GM12878 (cell line): ENCODE results near the gene NXPH1. TPM values are rescaled to one million over a fixed set of nuclear protein-coding genes. Genes with fewer than 3 reads are reported as not detected.

Experiments
- ATAC-seq: fragments of 200-7000 bp; cut with Tn5 transposase; 3 replicates; pipeline ENCODE4 v1.9.1; 2020; ENCODE audit warnings: mild to moderate bottlenecking, moderate library complexity
- BruUV-seq: library from RNA; stranded (reverse); fragments of 400-500 nt; replicated peaks from 2 replicates; lab custom pipeline; 2021; lab: Mats Ljungman, UMichigan
- CTCF ChIA-PET: fragments of 300-600 bp; sonication (Branson Sonifier 250); formaldehyde crosslinking; extraction: SDS; loops from one replicate; lab custom pipeline; 2021; ENCODE audit warnings: inconsistent platforms; lab: Yijun Ruan, JAX
- POLR2A ChIA-PET: fragments of 350-600 bp; formaldehyde crosslinking; extraction: SDS; loops from one replicate; lab custom pipeline; 2021; ENCODE audit warnings: inconsistent platforms; lab: Charles Lee
- RAD21 ChIA-PET: fragments of 300-600 bp; sonication (Branson Sonifier 250); formaldehyde crosslinking; loops from one replicate; lab custom pipeline; 2023; ENCODE audit warnings: antibody characterized with exemption; ENCODE audit not compliant: unreplicated experiment; lab: Charles Lee
- SMC1A ChIA-PET: fragments of 300-600 bp; sonication (Branson Sonifier 250); formaldehyde crosslinking; loops from one replicate; lab custom pipeline; 2023; ENCODE audit not compliant: unreplicated experiment, uncharacterized antibody; lab: Charles Lee
- DNase-seq: peaks from one replicate; pipeline ENCODE4 v3.0.0-alpha.2; 2011; ENCODE audit warnings: low read depth, low spot score
- FAIRE-seq: peaks from 3 replicates; lab custom pipeline; 2011; peaks lifted over from hg19 to GRCh38; lab: Jason Lieb, UNC
- H2AFZ ChIP-seq: 2 replicates; pipeline ENCODE4 v1.6.0; 2011; ENCODE audit warnings: low read depth, low read length, control low read depth; ENCODE audit not compliant: control insufficient read depth
- H3K27ac ChIP-seq: 2 replicates; pipeline ENCODE4 v1.5.1; 2011; ENCODE audit warnings: control low read depth; ENCODE audit not compliant: control insufficient read depth, insufficient read depth
- H3K27me3 ChIP-seq, 2 experiments: replicated peaks in 1 of 2; 2 replicates each; pipeline versions ENCODE4 v1.6.0 to v1.6.1; 2011; ENCODE audit warnings: low read length in 1 of 2; ENCODE audit not compliant: control insufficient read depth in 2 of 2, insufficient read depth in 2 of 2
- H3K36me3 ChIP-seq, 2 experiments: 2 replicates each; pipeline ENCODE4 v1.5.1; 2011; ENCODE audit warnings: low read length in 1 of 2; ENCODE audit not compliant: control insufficient read depth in 2 of 2, insufficient read depth in 2 of 2
- H3K4me1 ChIP-seq: 2 replicates; pipeline ENCODE4 v1.6.1; 2011; ENCODE audit warnings: mild to moderate bottlenecking, low read length, moderate library complexity, mixed read lengths; ENCODE audit not compliant: control insufficient read depth, insufficient read depth
- H3K4me2 ChIP-seq: 2 replicates; pipeline ENCODE4 v1.6.0; 2011; ENCODE audit warnings: control low read depth; ENCODE audit not compliant: control insufficient read depth, insufficient read depth
- H3K4me3 ChIP-seq: fragments of 200-600 bp; sonication (generic); 2 replicates; pipeline ENCODE4 v1.5.1; 2016
- H3K79me2 ChIP-seq: 2 replicates; pipeline ENCODE4 v1.6.0; 2011; ENCODE audit warnings: low read length; ENCODE audit not compliant: control insufficient read depth, insufficient read depth
- H3K9ac ChIP-seq: 2 replicates; pipeline ENCODE4 v1.8.0; 2011; ENCODE audit warnings: low read length, control low read depth, mixed read lengths; ENCODE audit not compliant: control insufficient read depth, insufficient read depth
- H3K9me3 ChIP-seq: replicated peaks from 3 replicates; pipeline ENCODE4 v1.5.1; 2011; ENCODE audit warnings: mild to moderate bottlenecking, low read length; ENCODE audit not compliant: control insufficient read depth, insufficient read depth
- H4K20me1 ChIP-seq: 2 replicates; pipeline ENCODE4 v1.6.0; 2011; ENCODE audit not compliant: control insufficient read depth, insufficient read depth
- LARP7 ChIP-seq: fragments of 450-650 bp; IDR thresholded peaks from 2 replicates; pipeline ENCODE4 v1.6.1; 2017; ENCODE audit warnings: mild to moderate bottlenecking
- ZNF217 ChIP-seq: fragments of 450-650 bp; IDR thresholded peaks from 2 replicates; pipeline ENCODE4 v1.6.1; 2017; ENCODE audit warnings: antibody characterized with exemption, mild to moderate bottlenecking
- ZNF384 ChIP-seq: IDR thresholded peaks from 2 replicates; pipeline ENCODE4 v1.6.1; 2012; ENCODE audit warnings: low read depth, mild to moderate bottlenecking, low read length, improper control_type of control experiment, borderline replicate concordance
- WGBS: methylation state at CpG from one replicate; pipeline ENCODE4 v1.1.6; 2016; ENCODE audit warnings: low lambda C conversion rate; ENCODE audit not compliant: insufficient replicate concordance, insufficient coverage; ENCODE audit errors: missing lambda C conversion rate; 5-methylcytosine and 5-hydroxymethylcytosine counted together
- in situ Hi-C: fragments of 300-500 bp; cut with MboI; formaldehyde crosslinking; loops from 9 replicates; pipeline ENCODE4 v1.14.3; 2018; ENCODE audit warnings: mixed read lengths
- intact Hi-C: fragments of 100-400 bp; cut with micrococcal nuclease; formaldehyde crosslinking; loops from one replicate; pipeline ENCODE4 v1.14.2; 2022; ENCODE audit not compliant: unreplicated experiment
- polyA plus RNA-seq, 11 experiments: library from polyadenylated mRNA; depleted of rRNA in 4 of 11; unstranded in 6 of 11; stranded (reverse) in 5 of 11; fragments of >200 nt; fragmentation: Nextera tagmentation in 4 of 11; fragmentation: Illumina TruSeq in 1 of 11; extraction: Ambion mirVana in 4 of 11; extraction: Trizol in 1 of 11; gene quantifications; 1 replicate in 1 of 11; 2 replicates in 10 of 11; pipeline versions ENCODE4 v1.2.1 to v1.2.3, GENCODE V29; 2011 to 2016; ENCODE audit warnings: inconsistent platforms in 2 of 11, missing spikeins in 2 of 11, low read depth in 1 of 11
- total RNA-seq, 4 experiments: library from RNA; depleted of rRNA in 3 of 4; stranded (reverse); fragments of >200 nt in 3 of 4; fragmentation: Illumina TruSeq in 1 of 4; extraction: Trizol in 1 of 4; gene quantifications; 2 replicates each; pipeline versions ENCODE4 v1.2.1 to v1.2.3, GENCODE V29; 2013 to 2021
- TF ChIP-seq, protein P1 (sequence below): fragments of 450-650 bp; IDR thresholded peaks from 2 replicates; pipeline ENCODE4 v1.6.1; 2017; ENCODE audit warnings: mild to moderate bottlenecking, low read depth, inconsistent platforms; ENCODE audit not compliant: poor library complexity, severe bottlenecking

Gene NXPH1
- total and polyA plus RNA-seq, 10 of the 15 experiments (the other 5 are each of a cell fraction or from before 2014, with no cell fraction given), result 0.06 to 0.34 TPM; not detected in 8

DNA sequence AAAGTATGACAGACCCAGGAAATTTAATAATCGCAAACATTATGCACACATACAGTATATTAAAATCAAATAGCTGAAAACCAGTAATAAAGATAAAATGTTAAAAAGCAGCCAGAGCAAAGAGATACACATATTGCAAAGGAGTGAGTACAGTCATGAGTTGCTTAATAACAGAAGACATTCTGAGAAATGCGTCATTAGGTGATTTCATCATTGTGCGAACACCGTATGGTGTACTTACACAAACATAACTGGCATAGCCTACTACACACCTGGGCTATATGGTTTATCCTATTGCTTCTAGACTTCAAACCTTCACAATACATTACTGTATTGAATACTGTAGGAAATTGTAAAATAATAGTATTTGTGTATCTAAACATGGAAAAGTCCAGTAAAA lies 367.6 kb downstream of the NXPH1 start:
- Histone ChIP-seq H3K27me3 (no peaks in the 10 kb centered on the region), H2AFZ (no peak overlapping the region), H3K36me3 (no peaks in the 10 kb centered on the region), H3K4me3 (no peak overlapping the region), H3K9ac (no peak overlapping the region), H3K27ac (no peak overlapping the region), H3K79me2 (no peaks in the 10 kb centered on the region), H3K9me3 (no peaks in the 10 kb centered on the region), H3K4me2 (no peak overlapping the region), H4K20me1 (no peaks in the 10 kb centered on the region), H3K4me1 (no peaks in the 10 kb centered on the region)
- BruUV-seq, result no TSS peak
- RAD21 ChIA-PET, result no interaction called here
- 72% methylated on average over 4 of the region's 4 CpGs for WGBS
- CTCF ChIA-PET, result no interaction called here
- FAIRE-seq (no peak), DNase-seq (no peak), ATAC-seq (no peak)
- TF ChIP-seq ZNF384 (no peak), LARP7 (no peak), ZNF217 (no peak)
- TF ChIP-seq, protein P1, sequence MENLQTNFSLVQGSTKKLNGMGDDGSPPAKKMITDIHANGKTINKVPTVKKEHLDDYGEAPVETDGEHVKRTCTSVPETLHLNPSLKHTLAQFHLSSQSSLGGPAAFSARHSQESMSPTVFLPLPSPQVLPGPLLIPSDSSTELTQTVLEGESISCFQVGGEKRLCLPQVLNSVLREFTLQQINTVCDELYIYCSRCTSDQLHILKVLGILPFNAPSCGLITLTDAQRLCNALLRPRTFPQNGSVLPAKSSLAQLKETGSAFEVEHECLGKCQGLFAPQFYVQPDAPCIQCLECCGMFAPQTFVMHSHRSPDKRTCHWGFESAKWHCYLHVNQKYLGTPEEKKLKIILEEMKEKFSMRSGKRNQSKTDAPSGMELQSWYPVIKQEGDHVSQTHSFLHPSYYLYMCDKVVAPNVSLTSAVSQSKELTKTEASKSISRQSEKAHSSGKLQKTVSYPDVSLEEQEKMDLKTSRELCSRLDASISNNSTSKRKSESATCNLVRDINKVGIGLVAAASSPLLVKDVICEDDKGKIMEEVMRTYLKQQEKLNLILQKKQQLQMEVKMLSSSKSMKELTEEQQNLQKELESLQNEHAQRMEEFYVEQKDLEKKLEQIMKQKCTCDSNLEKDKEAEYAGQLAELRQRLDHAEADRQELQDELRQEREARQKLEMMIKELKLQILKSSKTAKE, result no peak
- POLR2A ChIA-PET, result no interaction called here
- SMC1A ChIA-PET, result no interaction called here
- in situ Hi-C loops, result no loop called here
- intact Hi-C loops, result no loop called here

Other genes starting within 250 kb of the NXPH1 start
- 1.3 and 2.7 TPM in 2 replicates for gene ICA1, start 171.4 kb upstream of the NXPH1 start, total RNA-seq (2014; rRNA removed)
- gene ICA1, start 171.4 kb upstream of the NXPH1 start, total RNA-seq (2014; rRNA removed; fragmentation: Illumina TruSeq; extraction: Trizol), result 1.9 and 2.5 TPM in 2 replicates
- 2.9 and 3.0 TPM in 2 replicates for gene ICA1, start 171.4 kb upstream of the NXPH1 start, total RNA-seq (2021)
- gene ICA1, start 171.4 kb upstream of the NXPH1 start, polyA plus RNA-seq (2011; rRNA removed), result 28.3 and 35.1 TPM in 2 replicates
- gene ICA1, start 171.4 kb upstream of the NXPH1 start, polyA plus RNA-seq (2014; fragmentation: Illumina TruSeq; extraction: Trizol), result 2.1 and 12.1 TPM in 2 replicates
- gene ICA1, start 171.4 kb upstream of the NXPH1 start, polyA plus RNA-seq (2014; fragmentation: Nextera tagmentation; extraction: Ambion mirVana), result 10 to 100 TPM in 1 of 2 experiments, 1 to 10 TPM in 1; 6.5 to 12.4 TPM
- 2.1 and 4.3 TPM in 2 replicates for gene ICA1, start 171.4 kb upstream of the NXPH1 start, polyA plus RNA-seq (2014; rRNA removed)
- 1 to 10 TPM; 3.3 TPM for gene ICA1, start 171.4 kb upstream of the NXPH1 start, polyA plus RNA-seq (2016; fragmentation: Nextera tagmentation; extraction: Ambion mirVana)